ENCODE measurements around the gene DCTN5. TPM values are rescaled to one million over a fixed set of nuclear protein-coding genes. Genes with fewer than 3 reads are reported as not detected.

The DCTN5 gene
- total RNA-seq, 1 donor from 2014 or later, result 32.6 TPM

DNA sequence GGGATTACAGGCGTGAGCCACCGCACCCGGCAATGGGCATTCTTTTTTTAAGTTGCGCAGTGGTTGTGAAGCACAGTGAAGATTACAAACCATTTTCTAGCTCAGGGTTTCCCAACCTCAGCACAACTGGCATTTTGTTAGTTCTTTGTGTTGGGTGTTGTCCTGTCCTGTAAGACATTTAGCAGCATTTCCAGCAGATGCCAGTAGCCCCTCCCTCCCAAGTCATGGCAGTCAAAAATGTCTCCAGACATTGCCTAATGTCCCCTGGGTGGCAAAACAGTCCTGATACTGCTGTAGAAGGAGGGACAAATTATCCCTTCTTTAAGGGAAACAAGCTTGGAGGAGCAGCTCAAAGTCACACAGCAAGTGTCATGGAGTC is 53.0 kb downstream of the DCTN5 start:
- no peak for TF ChIP-seq CTCF (conservative IDR thresholded peaks at IDR 0.05; ENCODE audit: low read depth, low read length)
- DNase-seq (ENCODE audit: low read depth), result no peak
- peak overlapping the region; percentile 36 for H3K4me3 ChIP-seq (ENCODE audit: low read depth, low read length)

DNA sequence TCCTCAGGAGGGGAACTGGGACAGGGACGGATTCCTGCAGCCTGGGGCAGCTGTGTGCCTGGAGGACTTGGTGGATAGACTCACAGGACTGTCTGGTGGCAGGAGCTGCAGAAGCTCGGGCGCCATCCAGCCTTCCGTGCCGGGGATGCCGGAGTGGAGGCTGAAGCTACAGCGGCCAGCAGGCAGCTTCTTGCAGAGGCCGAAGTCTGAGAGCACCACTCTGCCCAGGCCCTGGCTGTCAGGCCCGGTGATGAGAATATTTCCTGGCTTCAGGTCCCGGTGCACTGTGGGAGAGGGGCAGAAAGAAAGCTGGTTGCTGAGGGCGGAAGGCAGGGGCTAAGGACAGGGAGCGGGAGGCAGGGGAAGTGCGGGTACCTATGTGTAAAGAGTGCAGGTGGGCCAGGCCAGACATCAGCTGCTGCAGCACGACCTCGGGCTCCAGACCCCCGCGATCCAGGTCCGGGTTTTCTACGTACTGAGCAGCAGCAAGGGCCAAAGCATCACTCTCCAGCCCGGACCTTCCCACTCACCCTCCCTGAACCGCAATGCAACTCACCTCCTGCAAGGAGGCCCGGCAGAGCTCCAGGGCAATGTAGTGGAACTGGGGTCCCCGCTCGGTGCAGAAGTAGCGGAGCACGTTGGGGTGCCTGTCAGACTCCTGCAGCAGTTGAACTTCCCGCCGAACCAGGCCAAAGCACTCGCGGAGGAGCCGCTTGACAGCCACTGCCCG is 53.5 kb downstream of the DCTN5 start:
- H3K4me3 ChIP-seq (ENCODE audit: low read depth, low read length), result peak overlapping the region; percentile 36
- no peak for TF ChIP-seq CTCF (conservative IDR thresholded peaks at IDR 0.05; ENCODE audit: low read depth, low read length)
- DNase-seq (ENCODE audit: low read depth), result no peak

GRCh38 chr16:23695756-23696155 is 54.5 kb downstream of the DCTN5 start:
- H3K4me3 ChIP-seq (ENCODE audit: low read depth, low read length), result no peak overlapping the region
- DNase-seq (ENCODE audit: low read depth), result no peak
- no peak for TF ChIP-seq CTCF (conservative IDR thresholded peaks at IDR 0.05; ENCODE audit: low read depth, low read length)

- DNase-seq (ENCODE audit: low read depth), result no peak
These were observed 57.8 kb downstream of the DCTN5 start for GRCh38 chr16:23699100-23699499.

GRCh38 chr16:23700093-23700492 is 58.8 kb downstream of the DCTN5 start:
- no peak for DNase-seq (ENCODE audit: low read depth)
- no peak overlapping the region for H3K4me3 ChIP-seq (ENCODE audit: low read depth, low read length)
- TF ChIP-seq CTCF (conservative IDR thresholded peaks at IDR 0.05; ENCODE audit: low read depth, low read length), result no peak

More at GRCh38 chr16:23699100-23699499, 57.8 kb downstream of the DCTN5 start:
- no peak overlapping the region for H3K4me3 ChIP-seq (ENCODE audit: low read depth, low read length)
- no peak for TF ChIP-seq CTCF (conservative IDR thresholded peaks at IDR 0.05; ENCODE audit: low read depth, low read length)

DNA sequence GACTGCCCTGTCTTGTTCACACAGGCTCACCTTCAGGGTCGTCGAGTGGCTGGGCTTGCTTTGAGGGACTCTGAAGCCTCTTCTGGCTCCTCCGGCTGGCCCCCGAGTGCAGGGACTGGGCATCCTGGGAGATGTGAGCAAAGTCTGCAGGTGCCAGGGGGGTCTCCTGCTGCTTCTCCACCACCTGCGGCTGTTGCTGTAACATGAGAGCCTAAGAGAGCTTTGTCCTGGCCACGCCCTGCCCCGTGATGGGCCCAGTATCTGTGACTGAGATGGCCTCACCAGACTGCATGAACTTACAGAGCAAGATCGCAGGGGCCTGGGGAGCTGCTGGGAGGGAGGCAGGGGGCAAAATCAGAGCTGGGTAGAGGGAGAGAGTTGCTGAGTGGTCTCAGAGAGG is 59.2 kb downstream of the DCTN5 start:
- TF ChIP-seq CTCF (conservative IDR thresholded peaks at IDR 0.05; ENCODE audit: low read depth, low read length), result no peak

GRCh38 chr16:23701045-23701444 is 59.8 kb downstream of the DCTN5 start:
- TF ChIP-seq CTCF (conservative IDR thresholded peaks at IDR 0.05; ENCODE audit: low read depth, low read length), result no peak
- no peak for DNase-seq (ENCODE audit: low read depth)
- no peak overlapping the region for H3K4me3 ChIP-seq (ENCODE audit: low read depth, low read length)

More for the DNA sequence above, 59.2 kb downstream of the DCTN5 start:
- DNase-seq (ENCODE audit: low read depth), result no peak
- H3K4me3 ChIP-seq (ENCODE audit: low read depth, low read length), result no peak overlapping the region
